Germinal center (tissue), 1 donor: ENCODE data around the gene SUSD4.
"Not testable (repeated sequence)": the region's sequence is repeated elsewhere in the genome, so short reads cannot be mapped to it uniquely, and the experiment has no call there.

Experiments used
- DNase-seq: peaks from one replicate; pipeline ENCODE4 v3.0.0; 2012; ENCODE audit warnings: mixed read lengths, low spot score

SUSD4 gene

GRCh38 chr1:223291796-223292195 lies 72.2 kb downstream of the SUSD4 start:
- DNase-seq: no peak

- no peak for DNase-seq
These were observed 73.6 kb downstream of the SUSD4 start for GRCh38 chr1:223290397-223290796.

GRCh38 chr1:223289621-223290020 lies 74.4 kb downstream of the SUSD4 start:
- DNase-seq: no peak

GRCh38 chr1:223288826-223289225 lies 75.2 kb downstream of the SUSD4 start:
- no peak for DNase-seq

- DNase-seq: no peak
These were observed 78.5 kb downstream of the SUSD4 start for GRCh38 chr1:223285452-223285851.

GRCh38 chr1:223283697-223284096 lies 80.3 kb downstream of the SUSD4 start:
- DNase-seq: not testable (repeated sequence)

- not testable (repeated sequence) for DNase-seq
These were observed 85.7 kb downstream of the SUSD4 start for GRCh38 chr1:223278311-223278710.

GRCh38 chr1:223276029-223276428 lies 87.9 kb downstream of the SUSD4 start:
- DNase-seq: no peak

GRCh38 chr1:223273511-223273910 lies 90.5 kb downstream of the SUSD4 start:
- DNase-seq: no peak

GRCh38 chr1:223271085-223271781 lies 92.7 kb downstream of the SUSD4 start:
- no peak for DNase-seq

GRCh38 chr1:223270155-223270554 lies 93.8 kb downstream of the SUSD4 start:
- no peak for DNase-seq

GRCh38 chr1:223269006-223269405 lies 95.0 kb downstream of the SUSD4 start:
- no peak for DNase-seq

GRCh38 chr1:223266632-223267172 lies 97.3 kb downstream of the SUSD4 start:
- DNase-seq: no peak

- DNase-seq: no peak
These were observed 98.7 kb downstream of the SUSD4 start for GRCh38 chr1:223264983-223265908.

- DNase-seq: no peak
These were observed 99.4 kb downstream of the SUSD4 start for GRCh38 chr1:223264529-223264928.

- no peak for DNase-seq
These were observed 102.1 kb downstream of the SUSD4 start for GRCh38 chr1:223261914-223262313.

- no peak for DNase-seq
These were observed 103.3 kb downstream of the SUSD4 start for GRCh38 chr1:223260712-223261111.

- no peak for DNase-seq
These were observed 104.5 kb downstream of the SUSD4 start for GRCh38 chr1:223259462-223259861.

GRCh38 chr1:223258751-223259198 lies 105.2 kb downstream of the SUSD4 start:
- DNase-seq: no peak

- no peak for DNase-seq
These were observed 106.0 kb downstream of the SUSD4 start for GRCh38 chr1:223257856-223258550.

- DNase-seq: no peak
These were observed 107.9 kb downstream of the SUSD4 start for GRCh38 chr1:223256034-223256433.

- no peak for DNase-seq
These were observed 110.1 kb downstream of the SUSD4 start for GRCh38 chr1:223253916-223254315.
